NT2/D1 (cell line): Measurements from ENCODE around the gene LRRC32.

Experiments
- DNase-seq: peaks from one replicate; pipeline ENCODE4 v3.0.0-alpha.2; 2011; ENCODE audit warnings: low read depth, low spot score
- H3K27me3 ChIP-seq: 2 replicates; pipeline ENCODE4 v1.6.0; 2011; ENCODE audit warnings: mild to moderate bottlenecking; ENCODE audit not compliant: insufficient read length, insufficient read depth
- H3K36me3 ChIP-seq: 2 replicates; pipeline ENCODE4 v1.6.1; 2011; ENCODE audit warnings: mild to moderate bottlenecking, low read length, mixed read lengths; ENCODE audit not compliant: insufficient read depth, insufficient read length
- H3K4me1 ChIP-seq: 2 replicates; pipeline ENCODE4 v1.5.1; 2011; ENCODE audit not compliant: insufficient read depth, insufficient read length
- H3K4me3 ChIP-seq: 2 replicates; pipeline ENCODE4 v1.5.1; 2011; ENCODE audit warnings: low read depth; ENCODE audit not compliant: insufficient read length
- H3K9ac ChIP-seq: 2 replicates; pipeline ENCODE4 v1.6.0; 2011; ENCODE audit warnings: low read depth; ENCODE audit not compliant: insufficient read length
- H3K9me3 ChIP-seq: 2 replicates; pipeline ENCODE4 v1.5.1; 2011; ENCODE audit warnings: mild to moderate bottlenecking, low read length; ENCODE audit not compliant: insufficient read depth
- SUZ12 ChIP-seq: IDR thresholded peaks from 2 replicates; pipeline ENCODE4 v1.6.1; 2011; ENCODE audit not compliant: insufficient read length, insufficient read depth; ENCODE audit errors: extremely low read depth
- YY1 ChIP-seq: IDR thresholded peaks from 2 replicates; pipeline ENCODE4 v1.6.1; 2011; ENCODE audit not compliant: insufficient read length, insufficient read depth
- ZNF274 ChIP-seq: IDR thresholded peaks from 2 replicates; pipeline ENCODE4 v1.6.1; 2011; ENCODE audit warnings: mild to moderate bottlenecking, low read depth, low read length

Gene LRRC32, protein sequence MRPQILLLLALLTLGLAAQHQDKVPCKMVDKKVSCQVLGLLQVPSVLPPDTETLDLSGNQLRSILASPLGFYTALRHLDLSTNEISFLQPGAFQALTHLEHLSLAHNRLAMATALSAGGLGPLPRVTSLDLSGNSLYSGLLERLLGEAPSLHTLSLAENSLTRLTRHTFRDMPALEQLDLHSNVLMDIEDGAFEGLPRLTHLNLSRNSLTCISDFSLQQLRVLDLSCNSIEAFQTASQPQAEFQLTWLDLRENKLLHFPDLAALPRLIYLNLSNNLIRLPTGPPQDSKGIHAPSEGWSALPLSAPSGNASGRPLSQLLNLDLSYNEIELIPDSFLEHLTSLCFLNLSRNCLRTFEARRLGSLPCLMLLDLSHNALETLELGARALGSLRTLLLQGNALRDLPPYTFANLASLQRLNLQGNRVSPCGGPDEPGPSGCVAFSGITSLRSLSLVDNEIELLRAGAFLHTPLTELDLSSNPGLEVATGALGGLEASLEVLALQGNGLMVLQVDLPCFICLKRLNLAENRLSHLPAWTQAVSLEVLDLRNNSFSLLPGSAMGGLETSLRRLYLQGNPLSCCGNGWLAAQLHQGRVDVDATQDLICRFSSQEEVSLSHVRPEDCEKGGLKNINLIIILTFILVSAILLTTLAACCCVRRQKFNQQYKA

GRCh38 chr11:76670485-76671236, at the start of gene LRRC32:
LRRC32 (minus strand) TSS chr11:76670747; CDS start chr11:76665954, 4,793 bp downstream.
- peak within 1 kb of the TSS; percentile 56 for H3K9ac ChIP-seq
- no peak for DNase-seq
- H3K4me3 ChIP-seq: peak within 1 kb of the TSS; percentile 42

GRCh38 chr11:76719686-76720085, 49.1 kb upstream of the LRRC32 start:
- H3K27me3 ChIP-seq: peaks cover 22% of the 10 kb centered on the region
- H3K36me3 ChIP-seq: no peaks in the 10 kb centered on the region
- no peaks in the 10 kb centered on the region for H3K9me3 ChIP-seq
- H3K4me1 ChIP-seq: peaks cover 5% of the 10 kb centered on the region
- TF ChIP-seq ZNF274: no peak
- TF ChIP-seq SUZ12: no peak
- TF ChIP-seq YY1: no peak
- DNase-seq: no peak
- no peak overlapping the region for H3K9ac ChIP-seq
- H3K4me3 ChIP-seq: no peak overlapping the region

More at GRCh38 chr11:76670485-76671236, at the start of gene LRRC32:
- Histone ChIP-seq H3K9me3 (no peaks in the 10 kb centered on the region), H3K36me3 (peaks cover 1% of the 10 kb centered on the region), H3K4me1 (peaks cover 15% of the 10 kb centered on the region), H3K27me3 (peaks cover 33% of the 10 kb centered on the region)
- TF ChIP-seq ZNF274 (no peak), SUZ12 (no peak)

DNA sequence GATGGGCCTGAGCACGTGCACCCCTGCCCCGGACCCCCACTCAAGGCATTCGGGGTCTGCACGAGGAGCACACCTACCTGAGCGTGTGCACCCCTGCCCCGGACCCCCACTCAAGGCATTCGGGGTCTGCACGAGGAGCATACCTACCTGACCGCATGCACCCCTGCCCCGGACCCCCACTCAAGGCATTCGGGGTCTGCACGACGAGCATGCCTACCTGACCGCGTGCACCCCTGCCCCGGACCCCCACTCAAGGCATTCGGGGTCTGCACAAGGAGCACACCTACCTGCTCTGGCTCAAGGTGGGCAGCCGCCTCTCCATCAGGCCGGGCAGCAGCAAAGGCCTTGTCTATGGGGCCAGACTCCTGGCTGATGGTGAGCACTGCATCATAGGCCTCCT, 48.7 kb upstream of the LRRC32 start:
- no peak for DNase-seq
- TF ChIP-seq SUZ12 (no peak), YY1 (no peak), ZNF274 (no peak)
- no peaks in the 10 kb centered on the region for H3K9me3 ChIP-seq
- H3K36me3 ChIP-seq: no peaks in the 10 kb centered on the region
- H3K27me3 ChIP-seq: peaks cover 22% of the 10 kb centered on the region
- peaks cover 5% of the 10 kb centered on the region for H3K4me1 ChIP-seq
- no peak overlapping the region for H3K4me3 ChIP-seq
- H3K9ac ChIP-seq: no peak overlapping the region

DNA sequence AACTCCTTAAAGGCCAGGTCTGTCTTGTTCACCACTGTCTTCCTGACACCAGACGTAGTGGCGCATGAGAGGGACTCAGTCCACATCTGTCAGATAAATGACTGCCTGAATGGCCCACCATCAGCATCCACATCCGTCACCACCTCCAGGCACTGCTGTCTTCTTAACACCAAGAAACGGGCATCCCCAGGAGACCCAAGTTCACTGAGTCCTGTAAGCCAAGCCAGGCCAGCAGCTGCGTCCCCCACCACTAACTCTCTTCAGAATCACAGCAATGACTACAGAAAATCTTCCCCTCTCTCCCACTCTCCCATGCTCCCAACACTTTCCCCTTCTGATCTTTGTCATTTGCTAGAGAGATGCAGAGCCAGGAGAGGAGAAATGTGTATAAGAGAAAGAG, 47.3 kb upstream of the LRRC32 start:
- H3K9ac ChIP-seq: no peak overlapping the region
- peaks cover 5% of the 10 kb centered on the region for H3K4me1 ChIP-seq
- peaks cover 9% of the 10 kb centered on the region for H3K27me3 ChIP-seq
- H3K9me3 ChIP-seq: no peaks in the 10 kb centered on the region
- no peak for DNase-seq
- no peak overlapping the region for H3K4me3 ChIP-seq
- TF ChIP-seq SUZ12: no peak
- no peak for TF ChIP-seq ZNF274
- no peak for TF ChIP-seq YY1
- no peaks in the 10 kb centered on the region for H3K36me3 ChIP-seq

GRCh38 chr11:76717369-76717768, 46.8 kb upstream of the LRRC32 start:
- DNase-seq: no peak
- Histone ChIP-seq H3K36me3 (no peaks in the 10 kb centered on the region), H3K27me3 (peaks cover 5% of the 10 kb centered on the region), H3K4me1 (peaks cover 5% of the 10 kb centered on the region), H3K9me3 (no peaks in the 10 kb centered on the region), H3K4me3 (no peak overlapping the region), H3K9ac (no peak overlapping the region)
- no peak for TF ChIP-seq SUZ12
- no peak for TF ChIP-seq ZNF274
- TF ChIP-seq YY1: no peak

GRCh38 chr11:76716268-76716667, 45.7 kb upstream of the LRRC32 start:
- no peaks in the 10 kb centered on the region for H3K36me3 ChIP-seq
- DNase-seq: no peak
- no peaks in the 10 kb centered on the region for H3K27me3 ChIP-seq
- H3K4me1 ChIP-seq: no peaks in the 10 kb centered on the region
- no peak overlapping the region for H3K4me3 ChIP-seq
- no peak overlapping the region for H3K9ac ChIP-seq
- no peak for TF ChIP-seq ZNF274
- TF ChIP-seq YY1: no peak
- no peak for TF ChIP-seq SUZ12
- no peaks in the 10 kb centered on the region for H3K9me3 ChIP-seq

DNA sequence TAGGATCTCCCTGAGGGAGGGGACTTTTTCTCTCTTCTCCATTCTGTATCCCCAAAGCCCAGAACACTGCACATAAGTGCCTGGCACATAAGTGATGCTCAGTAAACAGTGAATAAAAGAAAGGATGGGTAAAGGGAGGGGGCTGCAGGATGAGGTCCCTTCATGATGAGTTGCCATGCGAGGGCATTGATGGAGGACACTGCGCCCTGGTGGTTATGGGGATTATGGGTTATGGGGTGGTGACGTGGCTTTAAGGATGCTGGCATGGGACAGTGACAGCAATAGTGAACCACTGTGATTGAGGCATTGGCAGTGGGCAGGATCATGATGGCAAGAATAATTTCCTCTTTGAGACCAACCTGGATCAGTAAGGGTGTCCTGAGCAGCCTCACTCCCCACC, 43.9 kb upstream of the LRRC32 start:
- Histone ChIP-seq H3K4me3 (no peak overlapping the region), H3K4me1 (no peaks in the 10 kb centered on the region), H3K36me3 (no peaks in the 10 kb centered on the region), H3K27me3 (no peaks in the 10 kb centered on the region), H3K9ac (no peak overlapping the region), H3K9me3 (no peaks in the 10 kb centered on the region)
- TF ChIP-seq SUZ12: no peak
- no peak for TF ChIP-seq ZNF274
- TF ChIP-seq YY1: no peak
- DNase-seq: no peak
